ENCODE data around the gene COASY.
A peak's percentile ranks its signal among the peaks of the same experiment; 100 is the strongest.
"Not testable (repeated sequence)": the region's sequence is repeated elsewhere in the genome, so short reads cannot be mapped to it uniquely, and the experiment has no call there.

The COASY gene

GRCh38 chr17:42531455-42532354, 30.2 kb upstream of the COASY start:
- DNase-seq: no peak

- DNase-seq: no peak
These were observed 26.5 kb upstream of the COASY start for GRCh38 chr17:42535155-42536047.

GRCh38 chr17:42536048-42536371, 25.9 kb upstream of the COASY start, which contains the start of gene NAGLU:
TSS of gene NAGLU (plus strand) at chr17:42536241. CDS start at chr17:42536273, 32 bp downstream.
- DNase-seq: peak; percentile 86

GRCh38 chr17:42536372-42537155, 25.4 kb upstream of the COASY start:
- DNase-seq: peak; percentile 74

- no peak for DNase-seq
These were observed 24.7 kb upstream of the COASY start for GRCh38 chr17:42537156-42537805.

GRCh38 chr17:42537826-42538451, 24.0 kb upstream of the COASY start:
- no peak for DNase-seq

- no peak for DNase-seq
These were observed 23.5 kb upstream of the COASY start for GRCh38 chr17:42538482-42538881.

GRCh38 chr17:42540558-42540957, 21.4 kb upstream of the COASY start:
- not testable (repeated sequence) for DNase-seq

- DNase-seq: no peak
These were observed 20.7 kb upstream of the COASY start for GRCh38 chr17:42541041-42541833.

GRCh38 chr17:42543190-42544079, 18.5 kb upstream of the COASY start:
- DNase-seq: no peak

GRCh38 chr17:42544874-42545283, 17.1 kb upstream of the COASY start:
- DNase-seq: no peak

- DNase-seq: not testable (repeated sequence)
These were observed 16.0 kb upstream of the COASY start for GRCh38 chr17:42545755-42546505.

GRCh38 chr17:42547001-42547461, 14.9 kb upstream of the COASY start:
- DNase-seq: no peak

GRCh38 chr17:42547698-42548069, 14.3 kb upstream of the COASY start:
- DNase-seq: no peak

GRCh38 chr17:42548070-42548837, 13.7 kb upstream of the COASY start:
- peak; percentile 49 for DNase-seq

- DNase-seq: no peak
These were observed 12.8 kb upstream of the COASY start for GRCh38 chr17:42548993-42549755.

- not testable (repeated sequence) for DNase-seq
These were observed 9.2 kb upstream of the COASY start, which contains the start of gene HSD17B1 for GRCh38 chr17:42552736-42553135. TSS of gene HSD17B1 (plus strand) at chr17:42552923. CDS start at chr17:42552934, 11 bp downstream.

Data from fibroblast of upper back skin (primary cell).